T1000 (cell line): ENCODE data around the gene MS4A4E.
"Not testable (repeated sequence)": the region's sequence is repeated elsewhere in the genome, so short reads cannot be mapped to it uniquely, and the experiment has no call there.

Experiments
- DNase-seq: peaks from one replicate; lab custom pipeline; 2025; ENCODE audit warnings: mixed read lengths; lab: John Stamatoyannopoulos, UW

The MS4A4E gene

GRCh38 chr11:60175860-60176275 is 67.1 kb downstream of the MS4A4E start:
- no peak for DNase-seq

DNA sequence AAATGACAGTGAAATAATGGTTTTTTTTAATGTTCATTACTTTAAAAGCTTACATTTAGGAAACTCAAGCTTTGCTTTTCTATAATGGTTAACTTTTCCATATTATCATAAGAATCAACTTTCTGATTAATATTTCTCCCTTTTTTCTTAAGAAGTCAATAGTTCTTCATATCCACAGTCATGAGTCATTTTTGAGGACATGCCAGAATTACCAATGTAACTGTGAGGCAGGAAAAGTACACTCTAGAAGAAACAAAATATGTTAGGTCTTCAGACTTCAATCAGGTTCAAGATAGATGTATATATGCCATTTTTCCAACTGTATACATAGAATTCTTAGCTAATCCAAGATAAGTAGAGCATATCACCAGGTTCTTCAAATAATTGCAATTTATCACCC is 70.9 kb downstream of the MS4A4E start:
- DNase-seq = no peak

DNA sequence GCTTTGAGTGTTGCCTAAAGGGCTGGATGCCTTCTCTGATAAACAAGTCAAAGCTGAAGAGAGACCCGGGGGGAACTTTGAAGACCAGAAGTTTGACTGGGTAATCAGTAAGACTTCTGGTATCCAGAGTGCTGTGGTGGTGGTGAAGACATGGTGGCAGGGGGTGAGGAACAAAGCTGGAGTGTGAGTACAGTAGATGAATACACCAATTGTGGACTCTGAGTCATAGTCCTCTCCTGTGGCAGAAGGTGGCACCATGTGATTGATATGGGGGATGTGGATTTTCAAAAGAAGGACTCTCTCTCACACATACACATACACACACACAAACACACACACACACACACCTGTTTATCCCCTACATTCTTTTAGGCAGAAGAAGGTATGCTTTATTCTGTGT is 72.4 kb downstream of the MS4A4E start:
- DNase-seq = no peak

DNA sequence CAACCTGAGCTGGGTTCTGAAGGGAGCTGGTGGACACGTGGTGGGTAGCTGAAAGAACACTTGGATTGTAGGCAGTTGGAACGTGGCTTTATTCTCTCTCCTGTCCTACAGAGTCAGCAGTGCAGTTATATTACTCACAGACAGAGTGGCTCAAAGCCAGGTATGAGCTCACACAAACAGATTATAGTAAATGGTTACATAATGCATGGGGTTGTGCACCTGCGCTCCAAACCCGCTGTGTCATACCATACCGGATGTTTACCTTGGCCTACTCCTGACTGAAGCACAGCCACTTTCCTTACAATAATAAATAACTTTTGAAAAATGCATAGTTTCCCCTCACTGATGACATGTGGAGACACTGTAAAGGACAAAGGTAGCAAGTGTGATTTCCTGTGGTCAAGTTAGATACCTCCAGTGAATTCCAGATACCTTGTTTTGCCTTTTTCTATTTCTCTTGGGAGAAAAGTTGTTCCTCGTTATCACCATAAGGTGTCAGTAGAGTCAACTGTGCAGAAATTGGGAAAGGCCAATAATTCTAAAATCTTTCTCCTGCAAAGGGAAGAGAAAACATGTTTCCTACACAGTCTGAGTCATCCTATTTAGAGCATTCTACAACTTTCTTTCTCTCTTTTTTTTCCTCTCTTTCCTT is 73.5 kb downstream of the MS4A4E start:
- DNase-seq = no peak

DNA sequence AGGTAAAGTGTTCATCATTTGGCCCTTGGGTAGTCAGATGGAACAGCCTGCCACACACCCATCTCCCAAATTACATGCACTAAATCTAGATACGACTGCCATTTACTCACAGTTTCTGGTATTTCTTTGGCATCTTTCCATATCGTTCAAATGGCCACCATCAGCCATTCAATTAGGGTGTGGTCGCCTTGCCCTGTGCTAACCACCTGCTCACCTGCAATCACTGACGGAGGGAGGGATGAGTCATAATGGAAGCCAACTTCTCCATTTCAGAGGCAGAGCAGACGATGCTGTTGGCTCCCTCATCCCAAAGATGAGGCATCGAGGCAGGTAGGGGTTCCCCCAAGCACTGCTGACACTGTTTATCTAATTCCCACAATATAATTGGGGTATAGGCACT is 74.6 kb downstream of the MS4A4E start:
- no peak for DNase-seq

DNA sequence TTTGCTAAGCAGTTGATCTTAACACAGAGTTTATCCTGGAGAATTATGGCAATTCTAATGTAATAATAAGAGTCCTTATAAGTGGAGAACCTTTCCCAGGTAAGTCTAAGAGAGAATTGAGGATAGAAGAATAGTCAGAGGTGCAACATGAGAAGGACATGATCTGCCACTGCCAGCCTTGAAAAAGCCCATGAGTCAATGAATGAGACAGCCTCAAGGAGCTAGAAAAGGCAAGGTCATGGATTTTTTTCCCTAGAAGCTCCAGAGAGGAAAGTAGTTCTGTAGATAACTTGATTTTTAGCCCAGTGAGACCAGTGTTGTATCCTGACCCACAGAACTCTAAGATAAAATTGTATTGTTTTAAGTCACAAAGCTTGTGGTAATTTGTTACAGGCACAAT is 77.0 kb downstream of the MS4A4E start:
- no peak for DNase-seq

- DNase-seq = no peak
Measured at GRCh38 chr11:60165538-60165937, 77.4 kb downstream of the MS4A4E start.

GRCh38 chr11:60164550-60165075 is 78.3 kb downstream of the MS4A4E start:
- no peak for DNase-seq

- DNase-seq = no peak
Measured at GRCh38 chr11:60161766-60162165, 81.2 kb downstream of the MS4A4E start.

DNA sequence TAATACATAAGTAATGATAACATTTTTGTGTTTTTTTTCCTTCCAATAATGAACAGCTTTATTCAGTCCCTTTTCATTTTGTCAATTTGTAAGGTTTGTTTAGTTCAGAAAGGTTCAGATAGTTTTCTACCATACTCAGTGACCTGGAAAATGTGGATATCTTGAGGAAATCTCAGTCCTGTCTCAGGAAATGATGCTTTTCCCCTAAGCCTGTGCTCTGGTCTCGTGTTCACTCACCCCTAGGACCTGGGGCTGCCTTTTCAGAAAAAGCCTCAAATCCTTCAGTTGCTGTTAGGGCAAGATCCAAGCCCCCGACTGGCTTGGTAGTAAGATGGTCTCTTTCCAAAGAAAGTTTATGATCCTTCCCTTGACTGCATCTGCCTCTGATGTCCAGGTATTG is 81.8 kb downstream of the MS4A4E start:
- DNase-seq = no peak

DNA sequence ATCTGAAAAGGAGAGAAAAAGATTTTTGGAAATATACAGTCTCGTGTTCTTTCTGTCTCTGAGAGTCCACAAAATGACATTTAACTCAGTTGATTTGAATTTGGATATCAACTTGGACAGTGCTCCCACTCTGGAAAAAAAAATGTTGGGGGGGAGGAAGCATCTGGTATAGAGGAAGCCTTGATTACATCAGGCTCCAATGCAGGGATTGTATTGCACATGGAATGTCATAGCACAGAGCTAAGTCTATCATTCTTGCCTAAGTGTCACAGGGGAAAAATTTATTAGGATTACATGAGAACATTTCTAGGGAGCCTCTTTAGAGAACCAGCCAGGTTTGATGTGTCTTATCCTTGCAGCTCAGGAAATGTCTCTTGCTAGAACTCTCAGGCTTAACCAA is 83.1 kb downstream of the MS4A4E start:
- no peak for DNase-seq

DNA sequence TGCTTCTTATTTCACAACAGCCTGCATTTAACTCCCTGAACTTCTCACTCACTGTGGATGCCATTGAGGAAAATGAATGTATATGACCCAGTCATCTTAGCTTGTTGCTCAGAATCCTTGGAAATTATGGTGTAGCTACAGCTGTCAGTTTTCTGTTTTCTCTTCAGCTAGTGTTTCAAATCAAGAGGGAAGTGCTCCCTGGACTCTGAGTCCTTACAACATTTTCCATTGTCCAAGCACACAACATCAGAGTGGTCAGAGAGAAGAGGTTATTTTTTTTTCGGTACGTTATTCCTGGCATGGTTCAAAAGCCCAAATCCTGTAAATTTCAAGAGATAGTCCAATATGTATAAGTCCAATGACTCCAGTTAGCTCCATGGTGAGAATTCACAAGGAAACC is 83.7 kb downstream of the MS4A4E start:
- no peak for DNase-seq

DNA sequence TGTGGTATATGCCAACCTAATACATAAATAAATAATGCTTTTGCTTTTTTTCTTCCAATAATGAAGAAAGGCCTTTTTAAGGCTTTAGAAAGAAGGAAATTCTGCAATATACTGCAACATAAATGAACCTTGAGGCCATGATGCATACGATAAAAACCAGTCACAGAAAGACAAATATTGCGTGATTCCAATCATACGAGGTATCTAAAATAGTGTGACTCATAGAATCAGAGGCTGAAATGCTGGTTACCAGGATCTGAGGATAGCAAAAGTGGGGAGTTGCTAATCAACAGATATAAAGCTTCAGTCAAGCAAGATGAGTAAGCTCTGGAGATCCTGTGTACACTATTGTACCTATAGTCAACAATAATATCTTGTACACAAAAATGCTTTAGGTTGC is 84.3 kb downstream of the MS4A4E start:
- no peak for DNase-seq

GRCh38 chr11:60155931-60156330 is 87.0 kb downstream of the MS4A4E start:
- no peak for DNase-seq

DNA sequence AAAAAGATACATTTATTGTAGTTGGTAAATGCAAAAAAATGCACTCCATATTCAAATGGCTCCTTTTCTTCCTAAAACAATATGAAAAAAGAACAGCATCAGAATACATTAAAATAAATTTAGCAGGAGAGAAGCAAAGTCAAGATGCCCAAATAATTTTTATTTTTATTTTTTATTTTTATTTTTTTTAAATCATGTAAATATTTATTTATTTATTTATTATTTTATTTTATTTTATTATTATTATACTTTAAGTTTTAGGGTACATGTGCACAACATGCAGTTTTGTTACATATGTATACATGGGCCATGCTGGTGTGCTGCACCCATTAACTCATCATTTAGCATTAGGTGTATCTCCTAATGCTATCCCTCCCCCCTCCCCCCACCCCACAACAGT is 90.2 kb downstream of the MS4A4E start:
- not testable (repeated sequence) for DNase-seq

- DNase-seq = no peak
Measured at GRCh38 chr11:60150279-60150678, 92.7 kb downstream of the MS4A4E start.
